HS-27A (cell line): ENCODE measurements around the gene ZNF26.
"Not testable (repeated sequence)": the region's sequence is repeated elsewhere in the genome, so short reads cannot be mapped to it uniquely, and the experiment has no call there.

ENCODE experiments used
- DNase-seq: peaks from one replicate; pipeline ENCODE4 v3.0.0-alpha.2; 2012; ENCODE audit warnings: low read depth, missing footprints

ZNF26 gene

DNA sequence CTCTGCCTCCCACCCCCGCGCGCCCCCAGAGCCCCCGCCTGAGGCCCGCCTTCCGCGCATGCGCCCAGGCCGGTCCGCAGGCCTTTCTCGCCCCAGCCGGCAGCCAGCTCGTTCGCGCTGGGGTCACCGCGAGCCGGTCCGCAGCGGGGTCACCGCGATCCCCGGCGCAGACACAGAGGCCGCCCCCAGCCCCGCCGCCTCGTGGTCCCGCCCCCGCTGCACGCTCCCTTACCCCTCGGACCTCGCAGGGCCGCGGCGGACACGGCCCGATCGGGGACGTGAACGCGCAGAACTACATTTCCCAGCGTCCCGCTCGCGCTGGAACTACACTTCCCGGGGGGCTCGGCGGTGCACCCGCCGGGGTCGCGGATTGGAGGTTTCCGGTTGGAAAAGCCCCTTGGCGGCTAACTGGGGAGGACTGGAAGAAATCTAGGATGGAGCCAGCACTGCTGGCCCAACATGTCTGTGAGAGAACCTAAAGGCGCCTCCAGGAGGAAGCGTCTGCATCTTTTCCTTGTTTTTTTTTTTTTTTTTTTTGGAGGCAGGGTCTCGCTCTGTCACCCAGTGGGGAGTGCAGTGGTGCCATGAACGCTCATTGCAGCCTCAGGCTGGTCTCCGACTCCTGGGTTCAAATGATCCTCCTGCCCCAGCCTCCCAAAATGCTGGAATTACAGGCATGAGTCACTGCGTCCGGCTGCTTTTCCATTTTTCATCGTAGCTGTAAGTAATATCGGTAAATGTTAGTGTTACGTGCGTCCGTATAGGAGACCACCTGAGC, 30.0 kb upstream of the ZNF26 start, which contains the start of gene ZNF605:
Gene ZNF605 (minus strand): TSS at position 296 of the 778 bp plus-strand sequence. CDS start 10,671 bp downstream, outside the sequence.
- DNase-seq = peak; percentile 45

GRCh38 chr12:132961790-132962189, 24.4 kb upstream of the ZNF26 start:
- not testable (repeated sequence) for DNase-seq

- not testable (repeated sequence) for DNase-seq
Measured at GRCh38 chr12:132963947-132964346, 22.2 kb upstream of the ZNF26 start.

DNA sequence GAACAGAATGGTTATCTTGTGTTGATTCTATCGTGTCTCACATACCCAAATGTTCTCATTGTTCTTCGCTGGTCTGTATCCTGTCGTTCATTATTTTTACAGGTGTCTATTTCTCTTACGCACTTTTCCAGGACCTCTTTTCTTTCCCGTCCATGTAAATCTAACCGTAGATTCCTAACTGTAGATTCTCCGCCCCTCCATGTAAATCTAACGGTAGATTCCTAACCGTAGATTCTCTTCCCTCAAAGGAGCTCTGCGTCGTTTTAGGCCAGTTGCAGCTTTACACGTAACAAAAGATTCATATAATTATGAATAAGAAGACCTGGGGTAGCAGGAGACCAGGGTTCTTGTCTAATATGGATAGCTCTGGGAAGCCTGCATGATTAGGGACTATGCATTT, 20.4 kb upstream of the ZNF26 start:
- DNase-seq = no peak

DNA sequence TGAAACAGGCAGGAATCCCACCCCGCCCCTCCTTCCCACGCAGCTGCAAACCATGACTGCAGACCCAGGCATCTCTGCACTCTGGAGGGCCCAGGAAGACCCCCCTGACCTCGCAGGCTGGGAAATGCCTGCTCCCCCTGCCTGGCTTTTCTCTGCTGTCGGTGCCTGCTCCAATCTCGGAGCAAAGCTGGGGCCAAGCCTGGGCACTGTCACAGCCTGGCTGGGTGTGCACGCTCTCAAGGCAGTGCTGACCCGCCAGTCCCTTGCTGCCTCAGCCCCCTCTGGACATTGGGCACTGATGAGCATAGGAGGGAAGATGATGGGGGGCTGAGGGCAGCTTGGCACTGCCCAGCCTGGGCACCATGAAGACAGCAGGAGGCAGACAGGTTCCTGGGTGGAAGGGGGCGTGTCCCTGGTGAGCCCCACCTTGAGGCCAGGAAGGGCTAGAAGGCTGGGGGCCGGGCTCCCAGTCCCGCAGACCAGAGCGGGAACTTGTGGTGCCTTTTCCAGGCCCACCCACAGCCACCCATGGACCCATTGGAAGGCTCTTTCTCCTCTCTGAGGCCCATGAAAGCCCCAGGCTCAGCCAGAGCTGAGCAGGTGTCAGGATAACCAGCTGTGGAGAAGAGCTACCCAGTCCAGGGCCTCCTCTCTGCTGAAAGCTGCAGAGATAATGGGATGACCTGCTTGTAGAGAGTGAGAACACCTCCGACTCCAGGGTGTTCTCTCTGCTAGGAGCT, 19.3 kb upstream of the ZNF26 start:
- no peak for DNase-seq

DNA sequence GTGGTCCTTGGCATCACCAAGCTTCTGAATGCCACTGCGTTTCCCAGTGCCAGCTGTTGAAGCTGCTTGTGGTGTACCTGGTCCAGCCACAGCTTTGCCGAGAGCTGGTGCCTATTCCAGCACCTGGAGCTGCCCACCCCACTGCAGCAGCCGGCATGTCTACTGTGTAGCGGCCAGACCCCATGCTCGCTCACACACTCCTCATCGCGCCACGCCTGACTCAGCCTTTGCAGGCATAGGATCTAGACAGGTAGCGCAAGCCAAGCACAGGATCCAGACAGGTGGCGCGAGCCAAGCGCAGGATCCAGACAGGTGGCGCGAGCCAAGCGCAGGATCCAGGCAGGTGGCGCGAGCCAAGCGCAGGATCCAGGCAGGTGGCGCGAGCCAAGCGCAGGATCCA, 18.4 kb upstream of the ZNF26 start:
- DNase-seq = no peak

DNA sequence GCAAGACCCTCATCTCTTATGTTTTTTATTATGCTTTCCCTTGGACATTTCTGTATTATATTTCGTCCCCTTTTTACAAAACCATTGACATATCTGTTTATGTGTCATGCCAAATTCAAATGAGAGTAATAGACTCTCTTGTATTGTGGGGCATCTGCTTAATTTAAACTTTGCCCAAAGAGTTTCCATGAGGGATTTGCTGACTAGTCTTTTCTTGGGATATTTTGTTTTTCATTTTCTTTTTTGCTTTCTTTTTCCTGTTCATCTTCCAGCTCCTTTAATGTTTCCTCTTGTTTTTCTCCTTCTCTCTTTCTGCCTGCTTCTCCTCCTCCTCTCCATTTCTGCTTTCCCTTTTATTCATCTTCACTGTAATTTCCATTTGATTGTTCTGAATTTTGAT, 13.8 kb upstream of the ZNF26 start:
- no peak for DNase-seq

- DNase-seq = not testable (repeated sequence)
Measured at GRCh38 chr12:132976870-132977269, 9.3 kb upstream of the ZNF26 start.

DNA sequence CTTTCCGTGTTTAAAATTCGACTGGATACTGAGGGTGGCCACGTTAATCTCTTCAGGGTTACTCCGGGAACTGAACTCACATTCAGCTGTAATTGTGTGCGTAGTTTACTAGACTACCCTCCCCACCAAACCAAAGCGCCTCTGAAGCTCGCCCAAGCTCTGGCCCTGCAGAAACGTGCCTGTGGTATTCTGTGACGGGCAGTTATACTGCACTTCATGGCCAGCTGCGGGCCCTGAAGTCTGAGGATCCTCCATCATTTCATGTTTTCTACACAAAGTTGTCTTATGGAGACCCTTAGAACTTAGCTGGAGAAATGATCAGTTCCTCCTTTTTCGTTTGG, 688 bp downstream of the ZNF26 start:
- DNase-seq = no peak

GRCh38 chr12:132998741-132999140, 12.6 kb downstream of the ZNF26 start:
- no peak for DNase-seq

DNA sequence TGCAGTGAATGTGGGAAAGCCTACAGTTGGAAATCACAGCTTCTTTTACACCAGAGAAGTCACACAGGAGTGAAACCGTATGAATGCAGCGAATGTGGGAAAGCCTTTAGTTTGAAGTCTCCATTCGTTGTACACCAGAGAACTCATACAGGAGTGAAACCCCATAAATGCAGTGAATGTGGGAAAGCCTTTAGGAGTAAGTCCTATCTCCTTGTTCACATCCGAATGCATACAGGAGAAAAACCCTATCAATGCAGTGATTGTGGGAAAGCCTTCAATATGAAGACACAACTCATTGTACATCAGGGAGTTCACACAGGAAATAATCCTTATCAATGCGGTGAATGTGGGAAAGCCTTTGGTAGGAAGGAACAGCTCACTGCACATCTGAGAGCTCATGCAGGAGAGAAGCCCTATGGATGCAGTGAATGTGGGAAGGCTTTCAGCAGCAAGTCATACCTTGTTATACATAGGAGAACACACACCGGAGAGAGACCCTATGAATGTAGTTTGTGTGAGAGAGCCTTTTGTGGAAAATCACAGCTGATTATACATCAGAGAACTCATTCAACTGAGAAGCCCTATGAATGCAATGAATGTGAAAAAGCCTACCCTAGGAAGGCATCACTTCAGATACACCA, 24.6 kb downstream of the ZNF26 start:
- DNase-seq = no peak

DNA sequence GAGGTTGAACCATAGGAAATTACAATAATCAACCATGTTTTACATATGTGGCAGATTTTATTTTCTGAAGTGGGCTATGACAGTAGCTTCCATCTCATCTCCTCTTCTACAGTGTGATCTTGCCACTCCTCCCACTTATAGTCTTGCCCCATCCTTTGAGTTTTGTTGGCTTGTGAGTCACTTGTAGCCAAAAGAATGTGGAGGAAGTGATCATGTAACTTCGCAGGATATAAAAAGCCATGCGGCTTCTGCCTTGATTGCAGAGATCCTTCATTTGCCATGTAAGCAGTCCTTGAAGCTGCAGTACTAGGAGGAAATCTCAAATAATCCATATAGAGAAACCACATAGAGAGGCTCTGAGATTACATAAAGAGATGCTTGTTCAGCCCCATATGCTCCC, 37.4 kb downstream of the ZNF26 start:
- no peak for DNase-seq

GRCh38 chr12:133026996-133027395, 40.8 kb downstream of the ZNF26 start:
- no peak for DNase-seq

DNA sequence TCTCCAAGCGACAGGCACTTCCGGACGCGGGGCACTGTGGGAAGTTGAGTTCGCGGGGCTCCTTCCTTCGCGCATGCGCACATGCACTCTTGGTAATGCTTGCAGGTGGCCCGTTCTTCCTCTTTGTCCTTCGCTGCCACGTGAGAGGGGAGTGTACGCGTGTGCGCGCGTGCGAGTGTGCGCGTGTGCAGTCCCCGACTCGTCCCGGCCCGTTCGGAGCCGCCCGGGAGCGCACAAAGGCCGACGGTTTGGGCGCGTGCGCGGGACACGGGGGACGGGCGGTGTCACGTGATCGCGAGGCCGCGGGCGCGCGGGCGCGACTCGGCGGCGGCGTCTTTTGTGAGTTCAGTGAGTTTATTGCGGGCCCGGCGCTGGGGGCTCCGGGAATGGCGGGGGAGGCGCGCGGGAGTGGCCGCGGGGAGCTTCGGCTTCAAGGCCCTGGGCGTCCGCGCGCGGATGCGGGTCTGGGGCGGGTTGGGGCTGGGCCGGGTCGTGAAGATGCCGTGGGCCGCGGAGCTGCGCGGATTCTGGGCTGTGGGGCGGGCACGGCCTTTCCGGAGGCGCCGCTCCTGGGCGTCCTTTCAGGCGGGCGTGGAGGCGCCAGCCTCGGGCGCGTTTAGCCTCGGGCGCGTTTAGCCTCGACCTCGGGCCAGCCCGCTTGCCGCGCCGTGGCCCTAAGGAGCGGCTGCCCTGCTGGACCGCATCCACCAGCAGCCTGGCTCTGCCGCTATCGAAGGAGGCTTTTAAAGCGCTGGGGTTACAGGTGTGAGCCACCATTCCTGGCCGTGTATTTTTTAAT, 51.2 kb downstream of the ZNF26 start, which contains the start of gene ZNF84:
Gene ZNF84 (plus strand): TSS at position 303 of the 799 bp plus-strand sequence. CDS start 3,959 bp downstream, outside the sequence.
- DNase-seq = peak; percentile 89

DNA sequence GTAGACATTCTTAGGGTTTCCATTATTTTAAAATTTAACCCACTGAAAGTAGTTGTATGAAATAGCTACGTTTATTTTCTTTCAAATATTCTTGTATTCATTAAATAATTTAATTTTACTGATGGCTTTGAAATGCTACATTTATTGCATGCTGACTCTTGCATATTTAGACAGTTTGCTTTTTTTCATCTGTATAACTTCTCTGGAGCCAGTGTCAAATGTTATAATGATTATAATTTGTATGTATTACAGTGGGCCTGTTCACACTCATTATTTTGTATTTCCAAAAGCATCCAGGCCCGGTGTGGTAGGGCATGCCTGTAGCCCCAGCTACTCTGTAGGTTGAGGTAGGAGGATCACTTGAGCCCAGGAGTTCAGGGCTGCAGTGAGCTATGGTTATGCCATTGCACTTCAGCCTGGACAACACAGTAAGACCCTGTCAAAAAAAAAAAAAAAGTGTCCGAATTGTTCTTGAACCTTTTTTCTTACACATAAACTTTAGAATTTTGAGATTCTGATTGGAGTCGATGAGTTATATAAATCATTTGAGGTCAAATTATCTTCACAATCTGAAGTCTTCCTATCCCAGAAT, 52.0 kb downstream of the ZNF26 start:
- DNase-seq = no peak

DNA sequence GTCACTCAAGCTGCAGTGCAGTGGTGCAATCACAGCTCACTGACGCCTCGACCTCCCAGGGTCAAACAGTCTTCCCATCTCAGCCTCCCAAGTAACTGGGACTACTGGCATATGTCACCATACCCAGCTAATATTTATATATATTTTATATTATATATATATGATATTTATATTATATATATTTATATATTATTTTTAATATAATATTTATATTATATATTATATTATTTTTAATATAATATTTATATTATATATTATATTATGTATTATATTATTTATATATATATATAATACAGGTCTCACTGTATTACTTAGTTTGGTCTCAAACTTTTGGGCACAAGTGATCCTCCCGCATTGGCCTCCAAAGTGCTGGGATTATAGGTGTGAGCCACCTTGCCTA, 60.5 kb downstream of the ZNF26 start:
- no peak for DNase-seq

DNA sequence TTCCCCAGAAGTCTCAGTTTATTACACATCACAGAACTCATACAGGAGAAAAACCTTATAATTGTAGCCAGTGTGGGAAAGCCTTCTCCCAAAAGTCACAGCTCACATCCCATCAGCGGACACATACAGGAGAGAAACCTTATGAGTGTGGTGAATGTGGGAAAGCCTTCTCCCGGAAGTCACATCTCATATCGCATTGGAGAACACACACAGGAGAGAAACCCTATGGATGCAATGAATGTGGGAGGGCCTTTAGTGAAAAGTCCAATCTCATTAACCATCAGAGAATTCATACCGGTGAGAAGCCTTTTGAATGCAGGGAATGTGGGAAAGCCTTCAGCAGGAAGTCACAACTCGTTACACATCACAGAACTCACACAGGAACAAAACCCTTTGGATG, 71.3 kb downstream of the ZNF26 start:
- no peak for DNase-seq

- DNase-seq = no peak
Measured at GRCh38 chr12:133058203-133059113, 72.3 kb downstream of the ZNF26 start.

- no peak for DNase-seq
Measured at GRCh38 chr12:133061954-133062353, 75.8 kb downstream of the ZNF26 start.

- no peak for DNase-seq
Measured at GRCh38 chr12:133063556-133063955, 77.4 kb downstream of the ZNF26 start.

DNA sequence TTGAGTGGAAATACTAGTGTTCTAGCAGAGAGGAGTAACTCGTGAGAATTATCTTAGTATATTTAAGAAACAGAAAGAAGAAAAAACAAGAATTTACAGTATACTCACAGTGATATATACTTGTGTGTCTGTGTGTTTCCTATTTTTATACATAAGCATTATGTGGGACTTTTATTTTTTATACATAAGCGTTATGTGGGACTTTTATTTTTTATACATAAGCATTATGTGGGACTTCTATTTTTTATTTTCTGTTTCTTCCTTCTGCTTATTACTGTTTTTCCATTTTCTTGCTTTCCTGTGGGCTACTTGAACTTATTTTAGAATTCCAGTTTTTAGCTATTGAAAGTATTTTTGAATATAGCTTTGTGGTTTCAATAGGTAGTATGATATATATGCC, 87.7 kb downstream of the ZNF26 start:
- no peak for DNase-seq
